HG03342 (cell line): ENCODE data around the gene BCAR1.

ENCODE experiments used
- ATAC-seq: cut with Tn5 transposase; IDR thresholded peaks from one replicate; pipeline ENCODE4 v1.9.1; 2021; ENCODE audit warnings: mild to moderate bottlenecking, moderate library complexity; ENCODE audit not compliant: unreplicated experiment

Gene BCAR1

DNA sequence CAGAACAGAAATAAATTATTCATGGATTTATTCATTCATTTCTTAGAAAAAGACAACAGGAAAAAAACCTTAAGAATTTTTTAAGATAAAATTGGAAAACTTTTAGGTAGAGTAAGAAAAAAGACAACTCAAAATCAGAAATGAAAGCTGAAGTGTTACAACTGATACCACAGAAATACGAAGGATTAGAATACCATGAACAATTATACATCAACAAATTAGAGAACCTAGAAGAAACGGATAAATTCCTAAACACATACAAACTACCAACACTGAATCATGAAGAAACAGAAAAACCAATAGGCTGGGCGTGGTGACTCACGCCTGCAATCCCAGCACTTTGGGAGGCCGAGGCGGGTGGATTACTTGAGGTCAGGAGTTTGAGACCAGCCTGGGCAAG, 72.2 kb downstream of the BCAR1 start:
- no peak for ATAC-seq
